8988T (cell line): ENCODE data around the gene IGFL1.
"Not testable (repeated sequence)": the region's sequence is repeated elsewhere in the genome, so short reads cannot be mapped to it uniquely, and the experiment has no call there.

Source experiments
- DNase-seq: peaks from one replicate; pipeline ENCODE4 v3.0.0; 2011

Gene IGFL1

DNA sequence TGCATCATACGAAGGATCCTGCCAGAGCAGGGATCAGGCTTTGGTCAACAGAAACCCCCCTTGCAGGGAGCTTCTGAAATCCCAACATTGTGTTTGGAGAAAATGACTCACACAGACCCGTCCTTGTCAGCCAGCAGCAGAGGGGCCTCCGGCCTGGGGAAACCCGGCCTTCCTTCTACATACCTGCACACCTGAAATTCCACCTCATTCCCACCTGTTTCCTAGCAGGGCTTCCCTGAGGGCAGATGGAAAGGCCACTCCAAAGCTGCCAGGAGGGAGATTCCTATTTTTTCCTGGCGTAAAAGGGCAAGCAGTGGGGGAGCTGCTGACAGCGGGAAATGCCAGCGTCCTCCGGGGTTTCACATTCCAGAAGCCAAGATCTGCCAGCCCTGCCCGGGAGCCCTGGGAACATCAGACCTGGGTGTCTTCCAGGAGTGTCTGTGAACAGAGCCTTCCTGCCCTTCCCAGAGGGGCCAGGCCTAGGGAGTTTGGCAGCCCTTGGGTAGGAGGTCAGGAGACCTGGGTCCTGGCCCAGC is 3.0 kb upstream of the IGFL1 start:
- no peak for DNase-seq

- no peak for DNase-seq
These were observed 2.5 kb downstream of the IGFL1 start for GRCh38 chr19:46232029-46232428.

DNA sequence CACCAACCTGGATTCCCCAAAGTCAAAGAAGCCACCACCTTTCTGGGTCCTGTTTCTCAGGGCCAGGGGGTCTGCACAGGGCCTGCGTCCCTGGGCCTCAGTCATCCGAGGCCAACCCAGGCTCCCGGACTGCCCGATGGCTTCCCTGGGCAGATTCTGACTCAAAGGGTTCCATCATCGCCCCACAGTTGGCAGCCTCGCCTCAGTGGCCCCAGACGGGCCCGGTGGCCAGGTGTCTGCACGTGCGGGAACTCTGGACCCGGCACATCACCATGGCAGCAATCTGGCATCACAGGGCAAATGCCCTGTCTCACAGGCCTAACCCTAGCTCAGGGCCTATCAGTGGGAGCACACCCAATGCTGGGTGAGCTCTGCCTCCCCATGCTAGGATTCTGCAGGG is 2.9 kb downstream of the IGFL1 start:
- no peak for DNase-seq

DNA sequence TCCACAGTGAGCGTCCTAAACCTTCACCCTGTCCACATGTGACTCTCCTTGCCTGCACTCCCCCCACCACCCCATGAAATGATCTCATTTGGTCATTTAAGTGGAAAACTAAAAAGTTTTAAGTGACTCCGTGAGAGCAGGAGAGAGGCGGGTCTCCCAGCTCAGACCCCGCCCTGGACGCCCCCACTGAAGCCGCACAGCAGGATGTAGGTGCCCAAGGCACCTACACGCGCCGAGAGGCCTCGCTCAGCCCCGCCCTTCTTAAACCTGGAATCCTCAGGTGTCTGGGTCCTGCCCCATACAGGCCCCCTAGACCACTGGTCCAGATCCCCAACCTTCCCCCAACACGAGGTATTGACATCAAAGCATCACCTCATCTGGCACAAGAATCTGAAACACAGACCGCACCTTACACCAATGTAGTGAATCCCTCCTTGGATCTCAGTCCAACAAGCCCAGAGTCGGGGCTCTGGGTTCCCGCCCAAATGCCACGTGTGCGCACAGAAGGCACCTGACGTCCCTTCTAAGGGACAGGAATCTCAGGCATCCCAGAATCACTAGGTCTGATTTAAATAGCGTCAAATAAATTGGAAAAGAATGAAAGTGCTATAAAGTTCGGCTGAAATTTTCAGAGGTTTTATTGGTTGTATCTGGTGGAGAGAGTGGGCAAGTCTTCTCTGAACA is 3.5 kb downstream of the IGFL1 start:
- no peak for DNase-seq

DNA sequence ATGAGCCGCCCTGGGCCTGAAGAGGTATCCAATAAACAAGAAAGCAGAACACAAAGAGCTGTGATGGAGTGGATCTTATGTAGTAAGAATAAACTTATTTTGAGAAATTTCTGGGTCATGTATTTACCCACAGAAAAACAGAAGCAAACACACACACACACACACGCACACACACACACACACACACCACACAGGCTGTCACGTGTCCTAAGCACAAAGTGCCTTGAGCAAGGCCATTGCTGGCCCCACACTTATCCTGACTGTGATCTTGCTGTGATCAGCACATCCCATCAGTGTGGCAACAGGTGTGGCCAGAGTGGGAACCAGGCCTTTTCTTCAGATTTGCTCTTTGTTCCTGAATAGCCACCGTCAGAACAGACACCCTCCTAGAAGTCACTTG is 4.3 kb downstream of the IGFL1 start:
- not testable (repeated sequence) for DNase-seq

DNA sequence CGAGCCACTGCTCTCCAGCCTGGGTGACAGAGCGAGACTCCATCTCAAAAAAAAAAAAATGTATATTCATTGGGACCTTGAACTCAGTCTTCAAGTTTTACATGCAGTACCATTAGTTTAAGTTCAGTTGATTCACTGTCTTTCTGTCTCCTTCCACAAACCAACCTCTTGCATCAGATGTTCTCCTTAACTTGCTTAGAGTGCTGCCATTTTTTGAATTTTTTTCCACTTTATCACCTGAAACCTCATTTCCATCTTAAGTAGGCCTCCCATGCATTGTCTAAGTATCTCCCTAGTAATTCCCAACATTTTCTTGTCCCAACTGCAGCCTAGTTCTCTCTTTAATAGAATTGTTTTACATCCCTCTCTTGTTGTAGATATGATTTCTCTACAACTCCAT is 8.6 kb downstream of the IGFL1 start:
- DNase-seq = not testable (repeated sequence)

- no peak for DNase-seq
These were observed 9.9 kb downstream of the IGFL1 start for GRCh38 chr19:46239193-46240024.

DNA sequence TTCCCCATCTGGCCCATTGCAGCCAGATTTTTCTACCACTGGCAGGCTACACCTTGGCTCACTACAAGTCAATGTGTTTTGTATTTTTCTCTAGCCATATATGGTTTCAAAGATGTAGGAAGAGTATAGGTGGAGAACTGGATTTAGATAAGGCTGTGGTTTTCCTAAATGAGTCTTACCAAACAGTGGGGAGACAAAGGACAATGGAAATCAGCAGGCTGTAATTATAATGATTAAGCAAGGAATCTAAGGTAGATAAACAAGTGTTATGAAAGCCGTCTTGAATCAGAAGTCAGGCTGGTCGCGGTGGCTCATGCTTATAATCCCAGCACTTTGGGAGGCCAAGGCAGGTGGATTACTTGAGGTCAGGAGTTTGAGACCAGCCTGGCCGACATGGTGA is 11.2 kb downstream of the IGFL1 start:
- no peak for DNase-seq

- DNase-seq = no peak
These were observed 12.1 kb downstream of the IGFL1 start for GRCh38 chr19:46241626-46242025.

DNA sequence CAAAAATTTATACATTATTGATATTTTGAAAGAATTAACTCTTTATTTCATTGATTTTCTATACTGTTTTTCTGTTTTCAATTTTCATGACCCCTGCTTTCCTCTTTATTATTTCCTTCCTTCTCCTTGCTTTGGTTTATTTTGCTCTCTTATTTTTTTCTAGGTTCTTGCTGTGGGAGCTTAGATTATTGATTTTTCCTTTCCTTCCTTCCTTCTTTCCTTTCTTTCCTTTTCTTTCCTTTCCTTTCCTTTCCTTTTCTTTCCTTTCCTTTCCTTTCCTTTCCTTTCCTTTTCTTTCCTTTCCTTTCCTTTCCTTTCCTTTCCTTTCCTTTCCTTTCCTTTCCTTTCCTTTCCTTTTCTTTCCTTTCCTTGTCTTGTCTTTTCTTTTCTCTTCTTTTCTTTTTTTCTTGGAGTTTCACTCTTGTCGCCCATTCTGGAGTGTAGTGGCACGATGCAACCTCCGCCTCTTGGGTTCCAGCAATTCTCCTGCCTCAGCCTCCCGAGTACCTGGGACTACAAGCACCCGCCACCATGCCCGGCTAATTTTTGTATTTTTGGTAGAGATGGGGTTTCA is 13.6 kb downstream of the IGFL1 start:
- not testable (repeated sequence) for DNase-seq

DNA sequence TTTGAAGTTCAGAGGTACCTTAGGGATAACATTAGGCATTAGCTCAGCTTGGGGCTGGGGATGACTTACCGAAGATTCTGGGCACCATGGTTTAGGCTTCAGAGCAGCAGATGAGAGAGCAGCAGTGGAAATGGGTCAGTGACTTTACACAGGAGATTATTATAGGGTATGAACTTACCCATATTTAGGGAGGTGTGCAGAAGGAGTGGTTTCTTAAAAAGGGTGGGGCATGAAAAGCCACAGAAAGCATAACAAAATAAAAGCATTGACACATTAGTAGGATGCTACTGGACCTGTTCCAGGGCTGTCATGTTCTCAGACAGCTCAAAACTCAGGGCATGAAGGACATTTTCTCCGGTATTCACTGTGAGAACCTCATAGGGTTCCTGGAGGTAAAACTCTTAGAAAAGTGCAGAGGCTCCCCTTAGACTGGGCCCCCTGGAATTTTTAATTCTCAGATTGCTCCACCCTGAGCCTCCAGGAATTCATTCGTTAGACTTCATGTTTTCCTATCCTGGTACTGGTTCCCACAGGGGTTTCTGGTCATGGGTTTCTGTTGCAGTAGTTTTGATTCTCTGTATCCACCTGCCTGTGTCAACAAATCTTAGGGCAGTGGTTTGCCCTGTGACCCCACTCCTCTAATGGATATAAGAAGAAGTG is 20.7 kb downstream of the IGFL1 start:
- DNase-seq = no peak

GRCh38 chr19:46251416-46251815 is 21.9 kb downstream of the IGFL1 start:
- DNase-seq = no peak

DNA sequence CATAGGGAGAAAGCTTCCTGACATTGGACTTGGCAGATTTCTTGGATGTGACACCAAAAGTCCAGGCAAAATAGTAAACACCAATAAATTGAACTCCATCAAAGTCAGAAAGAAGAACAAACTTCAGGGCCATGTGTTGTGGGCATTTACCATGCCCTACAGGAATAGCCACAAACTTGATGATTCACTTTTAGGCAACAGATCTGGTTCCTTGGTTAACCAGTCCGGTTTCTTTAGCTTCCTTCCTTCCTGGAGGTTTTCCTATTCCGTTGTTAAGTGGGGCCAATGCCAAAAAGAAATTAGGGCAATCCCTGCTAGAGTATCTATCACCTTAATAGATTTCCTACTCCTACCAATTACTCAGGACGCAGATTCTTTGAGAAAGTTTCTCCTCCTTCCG is 25.2 kb downstream of the IGFL1 start:
- DNase-seq = no peak

DNA sequence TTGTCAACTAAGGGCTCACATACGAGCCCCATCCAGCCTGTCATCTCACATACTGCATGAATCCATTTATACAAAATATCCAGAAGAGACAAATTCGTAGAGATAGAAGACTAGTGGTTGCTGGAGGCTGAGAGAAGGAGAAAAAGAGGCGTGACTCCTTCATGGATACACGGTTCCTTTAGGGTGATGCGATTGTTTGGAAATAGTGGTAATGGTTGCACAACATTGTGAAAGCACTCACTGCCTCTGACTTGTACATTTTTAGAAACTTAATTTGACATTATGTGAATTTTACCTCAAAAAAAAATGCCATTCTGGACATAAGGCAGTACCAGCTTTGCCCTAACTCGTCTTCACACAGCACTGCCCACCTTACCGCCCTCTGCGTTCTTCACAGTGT is 27.3 kb downstream of the IGFL1 start:
- DNase-seq = no peak

DNA sequence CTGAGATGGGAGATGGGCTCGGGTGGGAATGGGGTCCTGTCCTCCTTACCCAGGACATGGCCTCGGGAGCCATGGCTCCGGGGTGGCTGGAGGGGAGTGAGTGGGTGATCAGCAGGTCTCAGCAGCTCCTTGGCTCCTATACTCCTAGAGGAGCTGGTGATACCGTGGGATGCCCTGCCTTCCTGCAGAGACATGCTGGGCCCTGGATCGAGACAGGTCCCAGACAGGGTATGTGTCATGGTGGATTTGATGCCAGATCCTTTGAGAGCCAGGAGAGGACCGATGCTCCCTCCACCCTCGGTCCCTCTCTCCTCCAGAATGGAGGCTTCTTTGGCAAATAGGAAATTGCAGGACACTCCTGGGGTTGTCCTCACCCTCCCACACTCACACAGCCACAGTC is 32.0 kb downstream of the IGFL1 start:
- not testable (repeated sequence) for DNase-seq

DNA sequence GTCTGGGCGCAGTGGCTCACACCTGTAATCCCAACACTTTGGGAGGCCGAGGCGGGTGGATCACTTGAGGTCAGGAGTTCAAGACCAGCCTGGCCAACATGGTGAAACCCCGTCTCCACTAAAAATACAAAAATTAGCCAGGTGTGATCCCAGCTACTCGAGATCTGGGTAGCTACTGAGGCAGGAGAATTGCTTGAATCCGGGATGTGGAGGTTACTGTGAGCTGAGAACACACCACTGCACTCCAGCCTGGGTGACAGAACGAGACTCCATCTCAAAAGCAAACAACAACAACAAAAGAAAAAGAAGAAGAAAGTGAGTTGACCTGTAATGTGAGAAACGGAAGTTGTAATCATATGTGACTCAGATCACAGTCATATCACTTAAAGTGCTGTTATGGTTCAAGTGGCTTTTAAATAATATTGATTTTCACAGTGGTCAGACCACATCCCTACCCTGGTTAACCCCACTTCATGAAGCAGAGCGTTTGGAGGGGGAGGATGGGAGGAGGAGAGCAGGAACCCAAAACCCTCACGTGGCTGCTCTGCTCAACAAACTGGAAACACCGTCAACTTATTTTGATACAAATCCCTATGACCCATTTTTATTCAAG is 33.2 kb downstream of the IGFL1 start:
- DNase-seq = not testable (repeated sequence)

DNA sequence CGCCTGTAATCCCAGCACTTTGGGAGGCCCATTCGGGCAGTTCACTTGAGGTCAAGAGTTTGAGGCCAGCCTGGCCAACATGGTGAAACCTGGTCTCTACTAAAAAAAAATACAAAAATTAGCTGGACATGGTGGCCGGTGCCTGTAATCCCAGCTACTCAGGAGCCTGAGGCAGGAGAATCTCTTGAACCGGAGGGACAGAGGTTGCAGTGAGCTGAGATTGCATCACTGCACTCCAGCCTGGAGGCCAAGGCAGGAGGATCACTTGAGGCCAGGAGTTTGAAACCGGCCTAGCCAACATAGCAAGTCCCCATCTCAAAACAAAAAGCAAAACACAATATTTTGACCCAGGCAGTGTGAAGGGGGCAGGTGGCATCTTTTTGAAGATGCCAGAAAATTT is 35.3 kb downstream of the IGFL1 start:
- not testable (repeated sequence) for DNase-seq

DNA sequence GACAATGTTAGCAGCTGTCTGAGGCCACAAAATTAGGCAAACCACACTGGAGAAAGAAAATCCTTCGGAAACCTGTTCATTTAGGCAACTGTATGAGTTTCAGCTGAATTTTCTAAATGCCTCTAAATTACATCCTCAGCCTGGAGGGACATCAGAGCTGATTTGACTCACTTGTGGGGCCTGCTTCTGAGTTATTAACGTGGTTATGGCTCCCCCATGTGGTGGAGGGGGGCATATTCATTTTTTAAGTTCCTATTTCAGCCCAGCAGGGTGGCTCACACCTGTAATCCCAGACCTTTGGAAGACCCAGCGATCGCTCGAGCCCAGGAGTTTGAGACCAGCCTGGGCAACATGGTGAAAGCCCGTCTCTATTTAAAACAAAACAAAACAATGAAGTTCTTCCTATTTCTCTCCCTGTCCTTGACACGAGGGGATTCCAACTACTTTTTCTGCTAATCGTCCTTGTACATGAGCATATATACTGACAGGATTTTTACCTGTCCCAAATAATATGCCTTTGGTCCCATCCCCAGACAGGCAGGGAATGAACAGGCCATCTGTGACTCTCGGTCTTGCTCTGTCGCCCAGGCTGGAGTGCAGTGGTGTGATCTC is 35.8 kb downstream of the IGFL1 start:
- peak; percentile 29 for DNase-seq

DNA sequence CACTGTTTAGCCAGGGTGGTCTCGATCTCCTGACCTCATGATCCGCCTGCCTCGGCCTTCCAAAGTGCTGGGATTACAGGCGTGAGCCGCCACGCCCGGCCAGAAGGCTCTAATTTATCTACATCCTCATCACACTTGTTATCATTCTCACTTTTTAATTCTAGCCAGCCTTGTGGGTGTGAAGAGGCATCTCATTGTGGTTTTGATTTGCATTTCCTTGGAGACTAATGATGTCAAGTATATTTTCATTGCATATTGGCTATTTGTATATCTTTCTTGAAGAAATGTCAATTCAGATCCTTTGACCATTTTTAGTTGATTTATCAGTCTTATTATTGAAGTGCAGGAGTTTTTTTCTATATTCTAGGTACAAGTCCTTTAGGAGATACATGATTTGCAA is 39.6 kb downstream of the IGFL1 start:
- no peak for DNase-seq

- DNase-seq = no peak
These were observed 41.1 kb downstream of the IGFL1 start for GRCh38 chr19:46270521-46271256.

GRCh38 chr19:46271481-46272197 is 42.1 kb downstream of the IGFL1 start:
- DNase-seq = no peak
